ENCODE measurements around the gene ADAM15.

ADAM15 gene

DNA sequence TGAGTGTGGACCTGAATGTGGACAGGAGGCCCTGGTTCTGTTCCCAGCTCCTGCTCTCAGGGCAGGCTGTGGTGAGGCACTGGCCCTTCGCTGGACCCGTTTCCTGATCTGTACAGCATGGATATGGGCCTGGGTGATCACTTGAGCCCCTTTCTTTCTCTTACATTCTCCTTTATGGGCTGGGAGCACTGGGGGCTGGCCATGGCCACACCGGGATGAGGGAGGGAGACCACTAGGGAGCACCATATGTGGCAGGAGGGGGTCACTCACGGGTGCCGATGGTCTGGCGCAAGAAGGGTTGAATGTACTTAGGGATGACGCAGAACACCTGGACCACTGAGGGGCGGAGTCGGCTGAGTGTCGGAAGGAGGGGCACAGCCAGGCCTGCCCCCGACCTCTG is 20.2 kb upstream of the ADAM15 start:
- Histone ChIP-seq H3K4me3 (ENCODE audit: low read length) (no peak overlapping the region), H3K4me2 (ENCODE audit: low read length) (no peak overlapping the region), H3K79me2 (ENCODE audit: control insufficient read depth, low read length) (no peaks in the 10 kb centered on the region), H3K27ac (ENCODE audit: low read depth, low read length) (no peak overlapping the region), H3K9me3 (ENCODE audit: control insufficient read depth, insufficient read depth, low read length) (no peaks in the 10 kb centered on the region), H3K9me2 (replicated peaks; ENCODE audit: control insufficient read depth, low read length) (no peaks in the 10 kb centered on the region), H3K36me3 (ENCODE audit: control insufficient read depth, low read length) (no peaks in the 10 kb centered on the region), H3K27me3 (ENCODE audit: control insufficient read depth, low read length) (peaks cover 13% of the 10 kb centered on the region), H4K20me1 (ENCODE audit: control insufficient read depth, insufficient read depth, low read depth, low read length) (no peaks in the 10 kb centered on the region), H3F3A (ENCODE audit: control insufficient read depth, insufficient read depth) (no peaks in the 10 kb centered on the region), H3K4me1 (ENCODE audit: control insufficient read depth, low read length) (no peaks in the 10 kb centered on the region)
- TF ChIP-seq, protein P1, sequence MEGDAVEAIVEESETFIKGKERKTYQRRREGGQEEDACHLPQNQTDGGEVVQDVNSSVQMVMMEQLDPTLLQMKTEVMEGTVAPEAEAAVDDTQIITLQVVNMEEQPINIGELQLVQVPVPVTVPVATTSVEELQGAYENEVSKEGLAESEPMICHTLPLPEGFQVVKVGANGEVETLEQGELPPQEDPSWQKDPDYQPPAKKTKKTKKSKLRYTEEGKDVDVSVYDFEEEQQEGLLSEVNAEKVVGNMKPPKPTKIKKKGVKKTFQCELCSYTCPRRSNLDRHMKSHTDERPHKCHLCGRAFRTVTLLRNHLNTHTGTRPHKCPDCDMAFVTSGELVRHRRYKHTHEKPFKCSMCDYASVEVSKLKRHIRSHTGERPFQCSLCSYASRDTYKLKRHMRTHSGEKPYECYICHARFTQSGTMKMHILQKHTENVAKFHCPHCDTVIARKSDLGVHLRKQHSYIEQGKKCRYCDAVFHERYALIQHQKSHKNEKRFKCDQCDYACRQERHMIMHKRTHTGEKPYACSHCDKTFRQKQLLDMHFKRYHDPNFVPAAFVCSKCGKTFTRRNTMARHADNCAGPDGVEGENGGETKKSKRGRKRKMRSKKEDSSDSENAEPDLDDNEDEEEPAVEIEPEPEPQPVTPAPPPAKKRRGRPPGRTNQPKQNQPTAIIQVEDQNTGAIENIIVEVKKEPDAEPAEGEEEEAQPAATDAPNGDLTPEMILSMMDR (IDR thresholded peaks at IDR 0.05; ENCODE audit: low read depth, low read length, poor library complexity, severe bottlenecking) = no peak
- TF ChIP-seq EZH2phosphoT487 (IDR thresholded peaks at IDR 0.05; ENCODE audit: borderline replicate concordance, low read length) = no peak

GRCh38 chr1:155032886-155033285 is 18.2 kb upstream of the ADAM15 start:
- Histone ChIP-seq H3K4me2 (ENCODE audit: low read length) (no peak overlapping the region), H3K79me2 (ENCODE audit: control insufficient read depth, low read length) (no peaks in the 10 kb centered on the region), H3K4me3 (ENCODE audit: low read length) (no peak overlapping the region), H3K27me3 (ENCODE audit: control insufficient read depth, low read length) (peaks cover 16% of the 10 kb centered on the region), H3K9me2 (replicated peaks; ENCODE audit: control insufficient read depth, low read length) (no peaks in the 10 kb centered on the region), H3K36me3 (ENCODE audit: control insufficient read depth, low read length) (no peaks in the 10 kb centered on the region), H3K4me1 (ENCODE audit: control insufficient read depth, low read length) (no peaks in the 10 kb centered on the region), H3F3A (ENCODE audit: control insufficient read depth, insufficient read depth) (no peaks in the 10 kb centered on the region), H3K27ac (ENCODE audit: low read depth, low read length) (no peak overlapping the region), H3K9me3 (ENCODE audit: control insufficient read depth, insufficient read depth, low read length) (no peaks in the 10 kb centered on the region), H4K20me1 (ENCODE audit: control insufficient read depth, insufficient read depth, low read depth, low read length) (no peaks in the 10 kb centered on the region)
- TF ChIP-seq, protein P1 (IDR thresholded peaks at IDR 0.05; ENCODE audit: low read depth, low read length, poor library complexity, severe bottlenecking) = no peak

- H3K4me2 ChIP-seq (ENCODE audit: low read length) = no peak within 1 kb of the TSS
- no peaks in the 10 kb centered on the region for H3K79me2 ChIP-seq (ENCODE audit: control insufficient read depth, low read length)
- no peaks in the 10 kb centered on the region for H3K4me1 ChIP-seq (ENCODE audit: control insufficient read depth, low read length)
- no peak within 1 kb of the TSS for H3K27ac ChIP-seq (ENCODE audit: low read depth, low read length)
- no peaks in the 10 kb centered on the region for H3K36me3 ChIP-seq (ENCODE audit: control insufficient read depth, low read length)
- H3K4me3 ChIP-seq (ENCODE audit: low read length) = no peak within 1 kb of the TSS
- H3K27me3 ChIP-seq (ENCODE audit: control insufficient read depth, low read length) = peaks cover 23% of the 10 kb centered on the region
- TF ChIP-seq EZH2phosphoT487 (IDR thresholded peaks at IDR 0.05; ENCODE audit: borderline replicate concordance, low read length) = no peak
- TF ChIP-seq, protein P1 (IDR thresholded peaks at IDR 0.05; ENCODE audit: low read depth, low read length, poor library complexity, severe bottlenecking) = no peak
- no peaks in the 10 kb centered on the region for H3K9me2 ChIP-seq (replicated peaks; ENCODE audit: control insufficient read depth, low read length)
- no peaks in the 10 kb centered on the region for H4K20me1 ChIP-seq (ENCODE audit: control insufficient read depth, insufficient read depth, low read depth, low read length)
- H3F3A ChIP-seq (ENCODE audit: control insufficient read depth, insufficient read depth) = no peaks in the 10 kb centered on the region
- no peaks in the 10 kb centered on the region for H3K9me3 ChIP-seq (ENCODE audit: control insufficient read depth, insufficient read depth, low read length)
These were observed 17.6 kb upstream of the ADAM15 start, which contains the start of the genes DCST1 and DCST2 for GRCh38 chr1:155033524-155033923. DCST1 (plus strand) TSS chr1:155033824; CDS start chr1:155034037, 213 bp downstream. DCST2 (minus strand) TSS chr1:155033781; CDS start chr1:155033701, 80 bp downstream.

Data from DOHH2 (cell line).